Subcutaneous adipose tissue (tissue), 4 donors: ENCODE data around the gene BLOC1S6. TPM values are rescaled to one million over a fixed set of nuclear protein-coding genes. Genes with fewer than 3 reads are reported as not detected.

Experiments
- CTCF ChIP-seq: fragments of 450-650 bp; IDR thresholded peaks from one replicate; pipeline ENCODE4 v1.5.1; 2016; ENCODE audit warnings: low read depth, mild to moderate bottlenecking, control low read depth, antibody characterized with exemption, moderate library complexity
- small RNA-seq: library from RNA; depleted of rRNA; stranded (forward); fragments of <200 nt; gene quantifications from one replicate; pipeline ENCODE3, GENCODE V24; 2016
- total RNA-seq, 4 donors: library from RNA; depleted of rRNA; stranded (reverse); fragments of >200 nt; gene quantifications; one replicate each; pipeline ENCODE4 v1.1.0, GENCODE V29; 2016

Gene BLOC1S6
- total RNA-seq, 4 donors from 2014 or later = 74.1 to 105 (median 86.0) TPM

DNA sequence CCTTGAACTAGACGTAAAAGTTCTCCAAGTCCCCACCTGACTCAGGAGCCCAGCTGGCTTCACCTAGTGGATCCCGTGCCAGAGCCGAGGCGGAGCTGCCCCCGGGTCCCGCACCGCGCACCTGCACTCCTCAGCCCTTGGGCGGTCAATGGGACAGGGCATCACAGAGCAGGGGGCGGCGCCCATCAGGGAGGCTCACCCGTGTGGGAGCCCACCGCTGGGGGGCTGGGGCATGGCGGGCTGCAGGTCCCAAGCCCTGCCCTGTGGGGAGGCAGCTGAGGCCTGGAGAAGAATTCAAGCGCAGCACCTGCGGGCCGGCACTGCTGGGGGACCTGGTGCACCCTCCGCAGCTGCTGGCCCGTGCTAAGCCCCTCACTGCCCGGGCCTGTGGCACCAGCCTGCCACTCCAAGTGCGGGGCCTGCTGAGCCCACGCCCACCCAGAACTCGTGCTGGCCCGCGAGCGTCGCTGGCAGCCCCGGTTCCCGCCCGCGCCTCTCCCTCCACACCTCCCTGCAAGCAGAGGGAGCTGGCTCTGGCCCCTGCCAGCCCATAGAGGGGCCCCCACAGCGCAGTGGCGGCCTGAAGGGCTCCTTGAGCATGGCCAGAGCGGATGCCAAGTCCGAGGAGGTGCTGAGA lies 63.8 kb downstream of the BLOC1S6 start:
- no peak for TF ChIP-seq CTCF

DNA sequence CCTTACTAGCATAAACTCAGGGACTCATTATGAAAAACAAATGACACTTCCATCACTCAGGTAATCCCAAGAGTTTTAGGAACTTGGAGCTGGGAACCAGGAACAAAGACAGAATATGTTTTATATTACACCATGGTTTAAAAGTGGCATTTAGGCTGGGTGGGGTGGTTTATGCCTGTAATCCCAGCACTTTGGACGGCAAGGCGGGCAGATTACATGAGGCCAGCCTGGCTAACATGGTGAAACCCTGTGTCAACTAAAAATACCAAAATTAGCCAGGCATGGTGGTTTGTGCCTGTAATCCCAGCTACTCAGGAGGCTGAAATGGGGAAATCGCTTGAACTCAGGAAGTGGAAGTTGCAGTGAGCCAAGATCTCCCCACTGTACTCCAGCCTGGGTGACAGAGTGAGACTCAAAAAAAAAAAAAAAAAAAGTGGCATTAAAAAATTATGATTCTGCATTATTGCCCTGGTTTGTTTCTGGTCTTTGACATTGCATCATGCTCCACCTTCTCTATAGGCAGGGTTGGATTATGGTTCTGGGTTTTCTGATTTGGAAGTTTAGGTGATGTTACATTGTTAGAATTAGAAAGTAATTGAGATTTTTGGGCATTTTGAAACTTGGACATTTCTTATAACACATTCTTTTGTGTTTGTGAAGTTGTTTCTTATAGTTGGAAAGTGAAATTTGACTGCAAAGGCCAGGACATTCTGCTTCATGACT lies 66.7 kb downstream of the BLOC1S6 start:
- TF ChIP-seq CTCF = no peak

- TF ChIP-seq CTCF = no peak
These were observed 67.6 kb downstream of the BLOC1S6 start for GRCh38 chr15:45654749-45655148.

DNA sequence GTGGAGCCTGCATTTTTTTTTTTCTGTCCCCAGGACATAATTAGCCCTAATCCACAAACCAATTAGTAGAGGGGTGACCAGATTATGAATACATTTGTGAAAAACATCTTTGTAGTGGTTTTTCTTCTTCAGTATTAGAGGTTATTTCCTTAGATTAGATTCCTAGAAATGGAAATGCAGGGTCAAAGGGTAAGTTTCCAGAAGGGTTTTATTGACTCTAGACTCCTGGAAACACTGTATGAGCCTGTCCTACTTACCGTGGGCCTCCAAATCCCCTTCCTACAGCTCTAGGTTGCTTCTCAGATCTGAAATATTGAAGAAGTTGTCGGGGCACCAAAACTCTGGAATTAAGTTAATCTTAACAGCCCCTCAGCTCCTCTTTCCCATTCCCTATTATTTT lies 70.1 kb downstream of the BLOC1S6 start:
- no peak for TF ChIP-seq CTCF

GRCh38 chr15:45657764-45658545 lies 70.8 kb downstream of the BLOC1S6 start:
- no peak for TF ChIP-seq CTCF

Small RNA genes lying within 50 kb of the gene (small RNA-seq; reads per million reads assigned to genes)
- gene DPPA5P2 (not detected), gene RF00019 (0.49 reads per million)

Other genes with a start within 250 kb of the BLOC1S6 start
- 10 to 100 TPM; 14.8 to 28.6 (median 24.7) TPM for gene GATM, start 208.8 kb upstream of the BLOC1S6 start, total RNA-seq
- 10 to 100 TPM in 1 of 4 donors, 1 to 10 TPM in 3; 8.1 to 10.9 (median 9.2) TPM for gene SLC30A4, start 64.6 kb upstream of the BLOC1S6 start, total RNA-seq
- gene SQOR, start 47.6 kb downstream of the BLOC1S6 start, total RNA-seq = 10 to 100 TPM; 43.7 to 97.2 (median 67.3) TPM